Uterus (tissue), 4 donors: ENCODE data around the gene WDTC1. TPM values are rescaled to one million over a fixed set of nuclear protein-coding genes. Genes with fewer than 3 reads are reported as not detected.
"Not testable (repeated sequence)": the region's sequence is repeated elsewhere in the genome, so short reads cannot be mapped to it uniquely, and the experiment has no call there.

Source experiments
- DNase-seq, 2 donors: peaks; one replicate each; pipeline ENCODE4 v3.0.0-alpha.2; 2019 to 2020
- H3K27ac ChIP-seq, 2 donors: fragments of 200-600 bp; sonication (generic); 1 replicate in 1 of 2; 2 replicates in 1 of 2; pipeline ENCODE4 v1.5.1; 2016 to 2018
- H3K27me3 ChIP-seq, 2 donors: fragments of 200-600 bp; sonication (generic); one replicate each; pipeline ENCODE4 v1.5.1; 2018 to 2019; ENCODE audit warnings: control low read depth in 1 of 2
- H3K36me3 ChIP-seq, 2 donors: fragments of 200-600 bp; sonication (generic); one replicate each; pipeline ENCODE4 v1.5.1; 2019; ENCODE audit warnings: control low read depth in 1 of 2
- H3K4me1 ChIP-seq, 2 donors: fragments of 200-600 bp; sonication (generic); one replicate each; pipeline ENCODE4 v1.5.1; 2018 to 2019; ENCODE audit warnings: control low read depth in 1 of 2
- H3K4me3 ChIP-seq, 2 donors: fragments of 200-600 bp; sonication (generic); 1 replicate in 1 of 2; 2 replicates in 1 of 2; pipeline ENCODE4 v1.5.1; 2018 to 2019; ENCODE audit warnings: mild to moderate bottlenecking in 1 of 2
- H3K9me3 ChIP-seq, 2 donors: fragments of 200-600 bp; sonication (generic); one replicate each; pipeline ENCODE4 v1.5.1; 2019; ENCODE audit warnings: control low read depth in 1 of 2
- POLR2A ChIP-seq, 2 donors: fragments of 450-650 bp; IDR thresholded peaks; one replicate each; pipeline ENCODE4 v1.6.1; 2016; ENCODE audit warnings: antibody characterized with exemption in 2 of 2, mild to moderate bottlenecking in 1 of 2, moderate library complexity in 1 of 2
- intact Hi-C: fragments of 100-400 bp; cut with DNase I; formaldehyde crosslinking; loops from one replicate; pipeline ENCODE4 v1.15.1; 2023; ENCODE audit warnings: low total_unique reads
- total RNA-seq, 4 donors: library from RNA; depleted of rRNA in 3 of 4; stranded (reverse); fragments of >200 nt in 3 of 4; gene quantifications; one replicate each; pipeline versions ENCODE4 v1.1.0 to v1.2.4, GENCODE V29; 2014 to 2023
- TF ChIP-seq, protein P1 (sequence below), 4 experiments: fragments of 200-600 bp in 2 of 4; fragments of 450-650 bp in 2 of 4; sonication (generic) in 2 of 4; IDR thresholded peaks; one replicate each; pipeline ENCODE4 v1.5.1; 2016 to 2019; ENCODE audit warnings: antibody characterized with exemption in 4 of 4, mild to moderate bottlenecking in 2 of 4, moderate library complexity in 1 of 4
- donor health status: DM: yes; HTN: yes; CAD: no.

The WDTC1 gene
- total RNA-seq, 4 donors from 2014 or later, result 5.6 to 45.8 (median 34.2) TPM

DNA sequence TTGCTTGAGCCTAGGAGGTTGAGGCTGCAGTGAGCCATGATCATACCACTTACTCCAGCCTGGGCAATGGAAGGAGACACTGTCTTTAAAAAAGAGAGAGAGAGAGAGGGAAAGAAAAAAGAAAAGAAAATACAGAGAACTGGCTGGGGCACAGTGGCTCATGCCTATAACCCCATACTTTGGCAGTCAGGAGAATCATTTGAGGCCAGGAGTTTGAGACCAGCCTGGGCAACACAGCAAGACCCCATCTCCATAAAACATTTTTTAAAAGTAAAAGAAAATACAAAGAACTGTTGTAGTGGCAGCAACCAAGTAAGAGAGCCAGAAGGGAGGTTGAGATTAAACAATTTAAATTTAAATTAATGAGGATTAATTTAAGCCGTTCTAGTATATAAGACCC, 39.8 kb downstream of the WDTC1 start:
- no peak for DNase-seq
- Histone ChIP-seq H3K4me1 (no peaks in the 10 kb centered on the region), H3K9me3 (no peaks in the 10 kb centered on the region), H3K4me3 (no peak overlapping the region), H3K36me3 (no peaks in the 10 kb centered on the region), H3K27ac (no peak overlapping the region), H3K27me3 (no peaks in the 10 kb centered on the region)
- no peak for TF ChIP-seq POLR2A (IDR thresholded peaks at IDR 0.05)
- TF ChIP-seq, protein P1, sequence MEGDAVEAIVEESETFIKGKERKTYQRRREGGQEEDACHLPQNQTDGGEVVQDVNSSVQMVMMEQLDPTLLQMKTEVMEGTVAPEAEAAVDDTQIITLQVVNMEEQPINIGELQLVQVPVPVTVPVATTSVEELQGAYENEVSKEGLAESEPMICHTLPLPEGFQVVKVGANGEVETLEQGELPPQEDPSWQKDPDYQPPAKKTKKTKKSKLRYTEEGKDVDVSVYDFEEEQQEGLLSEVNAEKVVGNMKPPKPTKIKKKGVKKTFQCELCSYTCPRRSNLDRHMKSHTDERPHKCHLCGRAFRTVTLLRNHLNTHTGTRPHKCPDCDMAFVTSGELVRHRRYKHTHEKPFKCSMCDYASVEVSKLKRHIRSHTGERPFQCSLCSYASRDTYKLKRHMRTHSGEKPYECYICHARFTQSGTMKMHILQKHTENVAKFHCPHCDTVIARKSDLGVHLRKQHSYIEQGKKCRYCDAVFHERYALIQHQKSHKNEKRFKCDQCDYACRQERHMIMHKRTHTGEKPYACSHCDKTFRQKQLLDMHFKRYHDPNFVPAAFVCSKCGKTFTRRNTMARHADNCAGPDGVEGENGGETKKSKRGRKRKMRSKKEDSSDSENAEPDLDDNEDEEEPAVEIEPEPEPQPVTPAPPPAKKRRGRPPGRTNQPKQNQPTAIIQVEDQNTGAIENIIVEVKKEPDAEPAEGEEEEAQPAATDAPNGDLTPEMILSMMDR (IDR thresholded peaks at IDR 0.05), result no peak
- intact Hi-C loops, result no loop called here

DNA sequence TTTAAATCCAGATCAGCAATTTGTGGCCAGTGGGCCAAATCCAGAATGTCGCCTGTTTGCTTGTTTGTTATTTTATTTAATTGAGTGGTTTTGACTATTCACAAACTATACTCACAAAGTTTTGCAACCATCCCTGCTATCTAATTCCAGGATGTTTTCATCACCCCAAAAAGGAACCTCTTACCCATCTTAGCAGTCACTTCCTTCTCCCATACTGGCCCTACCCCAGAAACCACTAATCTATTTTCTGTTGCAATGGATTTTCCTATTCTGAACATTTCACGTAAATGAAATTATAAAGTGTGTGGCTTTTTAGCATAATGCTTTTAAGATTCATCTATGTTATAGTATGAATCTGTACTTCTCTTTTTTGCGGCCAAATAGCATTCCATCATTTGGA, 41.3 kb downstream of the WDTC1 start:
- no peak for DNase-seq

DNA sequence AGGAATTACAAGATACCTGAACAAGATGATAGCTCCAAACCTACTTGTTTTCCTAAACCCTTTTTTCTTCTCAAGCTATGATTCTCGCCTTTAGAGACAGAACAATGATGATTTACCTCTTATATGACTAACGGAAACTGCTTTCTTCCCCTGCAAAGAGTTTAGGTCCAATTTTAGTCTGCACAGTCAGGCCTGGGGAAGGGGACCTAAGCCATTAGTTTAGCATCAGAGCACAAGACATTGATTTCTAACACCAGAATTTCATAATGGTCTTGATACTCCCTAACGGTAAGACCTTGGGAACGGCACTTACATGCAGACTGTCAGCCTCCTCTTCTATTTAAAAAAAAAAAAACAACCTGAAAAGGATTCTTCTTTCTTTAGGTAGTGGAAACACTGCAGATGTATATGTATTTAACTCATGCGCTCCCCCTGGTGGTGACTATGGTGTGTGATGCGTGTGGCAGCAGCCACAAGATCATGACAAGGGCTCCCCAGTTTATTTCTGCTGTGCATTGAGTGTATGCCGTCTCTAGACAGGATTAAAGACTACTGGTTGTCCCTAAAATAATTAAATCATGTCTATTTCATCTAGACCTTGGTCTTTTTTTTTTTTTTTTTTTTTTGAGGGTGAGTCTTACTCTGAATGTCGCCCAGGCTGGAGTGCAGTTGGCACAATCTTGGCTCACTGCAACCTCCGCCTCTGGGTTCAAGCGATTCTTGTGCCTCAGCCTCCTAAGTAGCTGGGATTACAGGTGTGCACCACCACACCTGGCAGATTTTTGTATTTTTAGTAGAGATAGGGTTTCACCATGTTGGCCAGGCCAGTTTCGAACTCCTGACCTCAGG, 50.2 kb downstream of the WDTC1 start:
- peak; percentile 78 to 86 for DNase-seq
- H3K27ac ChIP-seq, result no peak overlapping the region
- no peaks in the 10 kb centered on the region for H3K9me3 ChIP-seq
- no peaks in the 10 kb centered on the region for H3K27me3 ChIP-seq
- no peaks in the 10 kb centered on the region for H3K36me3 ChIP-seq
- H3K4me3 ChIP-seq, result no peak overlapping the region
- no peaks in the 10 kb centered on the region for H3K4me1 ChIP-seq
- TF ChIP-seq, protein P1 (IDR thresholded peaks at IDR 0.05), result peak; percentile 68 to 81 (median 70)
- TF ChIP-seq POLR2A (IDR thresholded peaks at IDR 0.05), result no peak
- intact Hi-C loops, result loop anchor here (5.0 to 10.0 kb wide), 2 partner anchors 182 to 240 kb away; no protein-coding TSS in a partner anchor

More for the DNA sequence above, 41.3 kb downstream of the WDTC1 start:
- Histone ChIP-seq H3K9me3 (no peaks in the 10 kb centered on the region), H3K4me1 (no peaks in the 10 kb centered on the region), H3K36me3 (no peaks in the 10 kb centered on the region), H3K4me3 (no peak overlapping the region), H3K27ac (no peak overlapping the region), H3K27me3 (no peaks in the 10 kb centered on the region)
- intact Hi-C loops, result no loop called here
- TF ChIP-seq, protein P1 (IDR thresholded peaks at IDR 0.05), result no peak
- TF ChIP-seq POLR2A (IDR thresholded peaks at IDR 0.05), result no peak

DNA sequence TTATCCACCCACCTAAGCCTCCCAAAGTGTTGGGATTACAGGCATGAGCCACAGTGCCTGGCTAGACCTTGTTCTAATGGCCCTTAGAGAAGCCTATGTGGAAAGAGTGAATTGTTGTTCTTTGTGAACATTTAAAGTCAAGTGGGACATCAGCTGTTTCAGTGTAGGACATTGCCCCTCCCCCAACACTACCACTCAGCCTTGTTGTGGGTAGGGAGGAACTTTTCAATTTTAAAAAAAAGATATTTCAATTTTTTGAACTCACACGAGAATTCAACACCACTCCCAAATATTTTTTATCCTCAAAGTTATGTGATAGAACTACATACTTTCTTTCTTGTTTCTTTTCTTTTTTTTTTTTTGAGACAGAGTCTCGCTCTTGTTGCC, 50.8 kb downstream of the WDTC1 start:
- Histone ChIP-seq H3K27me3 (no peaks in the 10 kb centered on the region), H3K9me3 (no peaks in the 10 kb centered on the region), H3K4me3 (no peak overlapping the region), H3K36me3 (no peaks in the 10 kb centered on the region), H3K27ac (no peak overlapping the region), H3K4me1 (no peaks in the 10 kb centered on the region)
- intact Hi-C loops, result loop anchor here (10.0 kb wide), 1 partner anchor 240 kb away; no protein-coding TSS in a partner anchor
- TF ChIP-seq, protein P1 (IDR thresholded peaks at IDR 0.05), result no peak
- no peak for TF ChIP-seq POLR2A (IDR thresholded peaks at IDR 0.05)
- no peak for DNase-seq

DNA sequence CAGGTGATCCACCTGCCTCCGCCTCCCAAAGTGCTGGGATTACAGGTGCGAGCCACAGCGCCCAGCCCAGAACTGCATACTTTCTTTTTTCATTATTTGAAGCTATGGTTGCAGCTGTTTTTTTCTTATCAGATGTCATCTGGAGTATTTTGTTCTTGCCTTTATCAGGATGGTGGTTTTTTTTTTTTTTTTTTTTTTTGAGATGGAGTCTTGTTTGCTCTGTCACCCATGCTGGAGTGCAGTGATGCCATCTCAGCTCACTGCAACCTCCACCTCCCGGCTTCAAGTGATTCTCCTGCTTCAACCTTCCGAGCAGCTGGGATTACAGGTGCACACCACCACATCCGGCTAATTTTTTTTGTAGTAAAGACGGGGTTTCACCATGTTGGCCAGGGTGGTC, 51.4 kb downstream of the WDTC1 start:
- H3K36me3 ChIP-seq, DNase-seq, H3K9me3 ChIP-seq, H3K27ac ChIP-seq, H3K4me3 ChIP-seq, H3K27me3 ChIP-seq, H3K4me1 ChIP-seq: not testable (repeated sequence)
- intact Hi-C loops, result loop anchor here (10.0 kb wide), 1 partner anchor 241 kb away; no protein-coding TSS in a partner anchor

DNA sequence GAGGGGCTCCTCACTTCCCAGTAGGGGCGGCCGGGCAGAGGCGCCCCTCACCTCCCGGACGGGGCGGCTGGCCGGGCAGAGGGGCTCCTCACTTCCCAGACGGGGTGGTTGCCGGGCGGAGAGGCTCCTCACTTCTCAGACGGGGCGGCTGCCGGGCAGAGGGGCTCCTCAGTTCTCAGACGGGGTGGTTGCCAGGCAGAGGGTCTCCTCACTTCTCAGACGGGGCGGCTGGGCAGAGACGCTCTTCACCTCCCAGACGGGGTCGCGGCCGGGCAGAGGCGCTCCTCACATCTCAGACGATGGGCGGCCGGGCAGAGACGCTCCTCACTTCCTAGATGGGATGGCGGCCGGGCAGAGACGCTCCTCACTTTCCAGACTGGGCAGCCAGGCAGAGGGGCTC, 54.7 kb downstream of the WDTC1 start:
- H3K27ac ChIP-seq, H3K27me3 ChIP-seq, H3K36me3 ChIP-seq, H3K9me3 ChIP-seq, H3K4me3 ChIP-seq, H3K4me1 ChIP-seq, DNase-seq: not testable (repeated sequence)
- intact Hi-C loops, result loop anchor here (10.0 kb wide), 1 partner anchor 244 kb away; no protein-coding TSS in a partner anchor
